DMS79 treated with DMSO at 0.1 percent for 48 hours (cell line): ENCODE measurements around the gene ATG4A.

Source experiments
- DNase-seq: peaks from one replicate; lab custom pipeline; 2025; lab: John Stamatoyannopoulos, UW

Gene ATG4A, protein sequence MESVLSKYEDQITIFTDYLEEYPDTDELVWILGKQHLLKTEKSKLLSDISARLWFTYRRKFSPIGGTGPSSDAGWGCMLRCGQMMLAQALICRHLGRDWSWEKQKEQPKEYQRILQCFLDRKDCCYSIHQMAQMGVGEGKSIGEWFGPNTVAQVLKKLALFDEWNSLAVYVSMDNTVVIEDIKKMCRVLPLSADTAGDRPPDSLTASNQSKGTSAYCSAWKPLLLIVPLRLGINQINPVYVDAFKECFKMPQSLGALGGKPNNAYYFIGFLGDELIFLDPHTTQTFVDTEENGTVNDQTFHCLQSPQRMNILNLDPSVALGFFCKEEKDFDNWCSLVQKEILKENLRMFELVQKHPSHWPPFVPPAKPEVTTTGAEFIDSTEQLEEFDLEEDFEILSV

GRCh38 chrX:108091264-108091877 is at the start of gene ATG4A, which contains the start of gene PSMD10:
Gene ATG4A, plus strand, starts transcription at chrX:108091778. Its CDS starts 49 bp downstream, at chrX:108091827.
Gene PSMD10, minus strand, starts transcription at chrX:108091542. Its CDS starts 22 bp downstream, at chrX:108091520.
- DNase-seq: peak; percentile 88

DNA sequence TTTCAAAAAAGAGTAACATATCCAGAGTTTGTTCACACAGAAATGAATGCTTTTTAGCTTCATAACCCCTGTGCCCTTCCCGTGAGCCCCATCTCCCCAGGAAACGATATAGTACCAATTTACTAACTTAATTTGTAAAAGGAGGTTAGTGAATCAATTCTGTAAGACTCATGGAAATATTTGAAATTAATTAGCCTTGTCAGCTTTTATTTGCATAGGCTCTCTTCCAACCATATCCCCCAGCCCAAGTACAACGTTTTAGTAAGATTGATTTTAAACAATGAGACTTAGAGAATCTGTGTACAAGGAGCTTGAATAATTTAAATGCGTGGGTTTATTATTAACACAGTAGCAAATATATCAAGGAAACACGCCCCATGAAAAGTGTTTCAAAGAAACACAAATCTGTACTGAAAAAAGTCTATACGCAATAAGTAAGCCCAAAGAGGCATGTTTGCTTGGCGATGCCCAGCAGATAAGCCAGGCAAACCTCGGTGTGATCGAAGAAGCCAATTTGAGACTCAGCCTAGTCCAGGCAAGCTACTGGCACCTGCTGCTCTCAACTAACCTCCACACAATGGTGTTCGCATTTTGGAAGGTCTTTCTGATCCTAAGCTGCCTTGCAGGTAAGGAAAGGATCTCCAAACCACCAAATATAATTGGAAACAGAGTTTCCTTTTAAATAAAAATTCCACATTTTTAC is 46.9 kb upstream of the ATG4A start, which contains the start of gene VSIG1:
Gene VSIG1 (plus strand): TSS at position 512 of the 703 bp plus-strand sequence. CDS start 66 bp downstream, at position 578.
- DNase-seq: no peak

DNA sequence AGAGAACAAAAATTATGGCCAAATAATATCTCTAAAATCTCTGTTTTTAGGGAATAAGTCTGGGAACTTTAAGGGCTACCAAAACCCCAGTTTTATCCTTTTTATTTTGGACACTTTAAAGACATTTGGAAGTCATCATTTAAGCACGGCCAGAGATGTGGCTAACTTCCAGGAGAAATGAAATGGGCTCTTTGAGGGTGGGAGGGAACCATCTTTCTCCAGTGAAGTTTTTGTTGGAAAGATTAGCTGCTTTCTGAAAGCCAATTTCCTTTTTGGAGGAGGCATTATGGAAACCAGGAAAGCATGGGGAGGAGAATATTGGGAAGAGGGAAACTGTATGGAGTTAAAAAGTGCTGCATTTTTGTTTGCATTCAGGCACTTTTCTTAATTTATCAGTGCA is 41.9 kb upstream of the ATG4A start:
- no peak for DNase-seq

DNA sequence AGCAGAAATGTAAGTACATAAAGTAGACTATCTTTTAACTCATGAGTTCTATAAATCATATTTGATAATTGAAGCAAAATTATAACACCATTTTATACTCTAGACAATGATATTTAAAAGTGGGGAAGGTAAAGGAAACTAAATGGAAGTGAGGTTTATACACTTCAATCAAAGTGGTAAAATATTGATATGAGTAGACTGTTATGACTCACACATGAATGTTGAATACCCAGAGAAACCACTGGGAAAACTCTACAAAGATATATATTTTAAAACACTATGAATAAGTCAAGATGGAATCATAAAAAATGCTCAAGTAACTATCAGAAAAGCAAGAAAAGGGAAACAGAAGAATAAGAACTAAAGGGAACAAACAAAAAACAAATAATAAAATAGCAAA is 38.4 kb upstream of the ATG4A start:
- no peak for DNase-seq

- no peak for DNase-seq
Measured at GRCh38 chrX:108055546-108055945, 36.0 kb upstream of the ATG4A start.

DNA sequence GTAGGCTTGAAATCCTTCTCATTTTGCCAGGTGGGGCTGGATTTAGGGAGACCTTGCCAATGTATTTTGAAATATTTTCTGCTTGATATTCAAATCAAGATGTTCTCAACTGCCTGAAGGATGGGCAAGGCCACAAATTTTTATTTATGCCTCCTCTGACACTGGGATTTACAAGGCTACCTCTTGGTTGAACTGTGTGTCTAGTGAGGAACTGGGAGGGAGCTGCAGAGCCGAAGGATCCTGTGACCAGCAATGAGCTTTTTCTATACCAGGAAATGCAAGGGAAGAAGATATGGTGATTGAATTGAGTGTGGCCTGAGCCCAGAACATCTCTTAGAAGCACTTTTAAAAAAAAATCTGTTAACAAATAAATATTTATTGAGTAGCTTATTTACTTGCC is 31.8 kb upstream of the ATG4A start:
- DNase-seq: no peak

GRCh38 chrX:108064001-108064400 is 27.6 kb upstream of the ATG4A start:
- no peak for DNase-seq

DNA sequence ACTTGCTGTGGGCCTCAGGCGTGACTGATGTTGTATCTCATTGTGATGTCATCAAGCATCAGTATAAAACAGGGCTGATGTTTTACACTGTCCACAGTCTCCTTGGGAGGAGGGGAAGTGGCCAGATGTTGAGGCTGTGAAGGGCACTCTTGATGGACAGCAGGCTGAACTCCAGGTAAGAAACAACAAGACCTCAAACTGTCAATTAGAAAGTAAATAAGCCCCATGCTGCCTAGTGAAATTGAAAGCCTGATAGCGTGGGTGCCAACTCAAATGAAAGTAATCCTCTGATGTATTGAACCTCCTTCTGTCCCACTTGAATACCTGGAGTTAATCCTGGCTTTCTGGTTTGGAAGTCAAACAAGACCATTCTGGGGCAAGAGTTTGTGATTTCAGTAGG is 27.0 kb upstream of the ATG4A start:
- DNase-seq: no peak

- no peak for DNase-seq
Measured at GRCh38 chrX:108068121-108068520, 23.5 kb upstream of the ATG4A start.

- no peak for DNase-seq
Measured at GRCh38 chrX:108070891-108071290, 20.7 kb upstream of the ATG4A start.

- DNase-seq: no peak
Measured at GRCh38 chrX:108071578-108071977, 20.0 kb upstream of the ATG4A start.

DNA sequence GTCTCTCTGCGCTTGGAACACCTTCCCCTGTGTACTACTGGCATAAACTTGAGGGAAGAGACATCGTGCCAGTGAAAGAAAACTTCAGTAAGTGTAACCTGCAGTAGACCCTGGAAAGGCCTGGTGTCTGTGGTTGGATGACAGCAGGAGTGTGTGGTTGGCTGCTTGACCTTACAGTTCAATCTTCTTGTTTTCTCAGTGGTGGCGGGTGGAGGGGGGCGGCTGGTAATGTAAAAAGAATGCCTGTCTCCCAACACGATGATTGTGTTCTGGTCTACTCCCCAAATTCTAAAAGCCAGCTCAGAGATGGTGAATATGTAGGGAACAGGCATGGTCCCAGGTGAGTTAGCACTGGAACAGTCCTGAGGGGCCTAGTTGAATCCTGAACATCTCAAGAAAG is 18.8 kb upstream of the ATG4A start:
- DNase-seq: no peak

- no peak for DNase-seq
Measured at GRCh38 chrX:108081110-108081509, 10.5 kb upstream of the ATG4A start.

DNA sequence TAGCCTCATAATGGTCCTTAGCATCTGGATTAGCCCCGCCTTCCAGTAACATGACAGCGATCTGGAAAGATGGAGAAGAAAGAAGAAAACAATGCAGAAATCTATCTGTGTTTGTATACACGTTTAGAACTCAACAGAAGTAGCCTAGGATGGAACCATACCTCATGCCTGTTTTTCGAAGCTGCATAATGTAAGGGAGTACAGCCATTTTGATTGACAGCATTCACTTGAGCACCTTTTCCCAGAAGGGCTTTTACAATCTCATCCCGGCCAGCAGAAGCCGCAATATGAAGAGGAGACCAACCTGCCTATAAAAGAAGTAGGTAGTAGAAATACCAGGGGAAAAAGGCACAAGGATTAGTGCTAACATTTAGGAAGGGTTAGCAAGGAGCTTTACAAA is 3.8 kb upstream of the ATG4A start:
- DNase-seq: no peak

- no peak for DNase-seq
Measured at GRCh38 chrX:108088511-108088910, 3.1 kb upstream of the ATG4A start.

DNA sequence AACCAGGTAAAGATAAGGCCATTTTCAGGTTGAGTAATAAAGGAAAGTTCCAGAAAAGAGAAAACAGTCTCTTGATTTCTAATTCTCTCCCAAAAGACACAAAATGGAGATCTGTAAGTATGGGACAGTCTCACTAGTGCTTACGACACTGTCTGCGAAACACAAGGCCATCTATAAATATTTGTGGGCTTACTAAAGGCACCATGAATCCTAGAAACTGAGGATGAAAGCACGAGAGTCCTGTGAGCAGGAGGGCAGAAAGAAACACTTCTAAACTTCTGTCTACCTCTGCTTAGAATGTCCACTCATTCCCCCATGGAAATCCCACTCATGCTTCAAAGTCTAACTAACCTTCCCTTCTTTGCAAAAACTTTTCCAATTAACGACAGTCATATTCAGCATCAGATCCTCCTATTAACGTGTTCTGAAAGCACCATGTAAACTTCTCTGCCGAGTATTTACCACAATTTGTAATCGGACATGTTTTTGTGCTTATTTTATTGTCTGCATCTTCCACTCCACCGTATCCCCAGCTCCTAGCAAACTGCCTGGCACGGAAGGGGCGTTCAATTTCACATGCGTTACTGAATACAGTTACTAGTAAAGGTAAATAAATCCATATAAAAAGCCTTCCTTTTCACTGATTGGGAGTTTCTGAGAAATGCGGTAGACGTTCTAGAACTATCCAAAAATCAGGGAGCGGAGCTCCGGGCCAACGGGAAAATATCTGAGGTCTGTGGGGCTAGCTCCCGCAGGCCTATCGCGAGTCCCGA is 901 bp upstream of the ATG4A start:
- DNase-seq: no peak

DNA sequence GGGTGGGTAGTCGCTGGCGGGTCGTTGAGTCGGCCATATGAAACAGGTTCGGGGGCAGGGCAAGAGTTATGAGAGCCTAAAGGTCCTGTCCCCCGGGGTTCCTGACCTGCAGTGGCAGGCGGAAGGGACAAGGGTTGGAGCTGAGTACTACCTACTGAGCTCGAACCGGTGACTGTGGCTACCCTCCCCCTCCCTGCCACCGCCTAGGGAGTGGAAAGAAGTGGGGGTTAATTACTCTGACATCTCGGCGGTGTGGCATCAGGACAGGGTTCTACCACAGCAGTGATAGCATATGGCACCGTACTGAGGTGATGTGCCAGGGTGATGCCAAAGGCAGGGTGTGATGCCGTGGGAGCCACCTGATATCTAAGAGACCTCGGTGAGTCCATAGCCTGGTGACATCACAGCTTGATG is 307 bp downstream of the ATG4A start:
- DNase-seq: no peak

DNA sequence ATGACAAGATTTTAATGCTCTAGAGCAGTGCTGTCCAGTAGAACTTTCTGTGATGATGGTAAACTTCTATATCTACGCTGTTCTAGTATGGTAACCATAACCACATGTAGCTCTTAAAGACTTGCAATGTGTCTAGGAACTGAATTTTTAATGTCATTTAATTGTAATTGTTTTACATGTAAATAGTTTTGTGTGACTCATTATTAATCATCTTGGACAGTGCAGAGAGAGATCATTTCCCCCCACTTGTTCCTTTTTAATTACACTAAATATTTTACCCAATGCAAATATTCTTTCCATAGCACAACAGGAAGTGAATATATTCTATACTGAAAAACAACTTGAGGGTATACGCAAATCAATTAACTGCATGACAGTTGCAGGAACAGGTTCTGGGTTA is 5.8 kb downstream of the ATG4A start:
- no peak for DNase-seq

- DNase-seq: no peak
Measured at GRCh38 chrX:108105473-108105872, 13.9 kb downstream of the ATG4A start.

- no peak for DNase-seq
Measured at GRCh38 chrX:108114541-108114940, 23.0 kb downstream of the ATG4A start.

DNA sequence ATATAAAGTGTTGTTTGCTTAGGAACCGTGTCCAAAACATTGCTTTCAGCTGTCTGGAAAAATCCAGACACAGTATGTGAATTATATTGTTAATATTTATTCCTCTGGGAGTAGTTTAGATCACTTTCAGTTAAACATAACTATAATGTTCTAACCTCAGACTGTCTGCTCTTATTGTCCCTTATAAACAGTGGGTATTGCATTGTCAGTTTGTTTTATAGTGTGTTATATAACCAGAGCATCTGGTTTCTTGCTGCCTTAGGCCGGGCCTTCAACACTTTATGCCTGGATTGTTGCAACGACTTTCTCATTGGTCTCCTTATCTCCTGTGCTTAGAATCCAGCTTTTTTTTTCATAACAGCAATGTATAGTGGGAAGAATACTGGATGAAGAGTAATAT is 26.4 kb downstream of the ATG4A start:
- DNase-seq: no peak

DNA sequence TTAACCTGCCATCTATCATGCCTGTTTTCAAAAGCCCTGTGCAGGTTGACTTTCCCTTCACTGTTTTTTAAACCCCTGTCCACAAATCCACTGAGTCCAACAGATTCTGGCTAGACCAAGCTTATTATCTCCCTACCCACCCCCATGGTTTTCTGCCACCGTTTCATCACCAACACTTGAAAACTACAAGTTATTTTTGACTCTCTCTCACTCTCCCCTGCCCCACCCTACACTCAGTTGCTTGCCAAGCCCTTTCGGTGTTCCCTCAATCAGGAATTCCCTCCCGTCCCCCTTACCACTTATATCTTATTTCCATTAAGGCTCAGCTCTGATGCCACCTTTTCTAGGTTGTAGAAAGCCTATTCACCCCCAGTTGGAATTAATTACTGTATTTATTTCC is 29.7 kb downstream of the ATG4A start:
- DNase-seq: no peak
